Measurements from ENCODE around the gene NTF3.

The NTF3 gene

GRCh38 chr12:5485454-5485853 lies 53.5 kb downstream of the NTF3 start:
- DNase-seq (ENCODE audit: low read depth), result no peak
- no peak overlapping the region for H3K4me3 ChIP-seq (ENCODE audit: low read depth, low read length)
- no peak for TF ChIP-seq CTCF (IDR thresholded peaks at IDR 0.05; ENCODE audit: insufficient read depth, low read depth, low read length, missing control alignments)

GRCh38 chr12:5487076-5487475 lies 55.2 kb downstream of the NTF3 start:
- TF ChIP-seq CTCF (IDR thresholded peaks at IDR 0.05; ENCODE audit: insufficient read depth, low read depth, low read length, missing control alignments), result no peak
- no peak for DNase-seq (ENCODE audit: low read depth)
- H3K4me3 ChIP-seq (ENCODE audit: low read depth, low read length), result no peak overlapping the region

GRCh38 chr12:5487948-5488625 lies 56.2 kb downstream of the NTF3 start:
- DNase-seq (ENCODE audit: low read depth), result no peak
- no peak for TF ChIP-seq CTCF (IDR thresholded peaks at IDR 0.05; ENCODE audit: insufficient read depth, low read depth, low read length, missing control alignments)
- H3K4me3 ChIP-seq (ENCODE audit: low read depth, low read length), result no peak overlapping the region

GRCh38 chr12:5488626-5488955 lies 56.7 kb downstream of the NTF3 start:
- TF ChIP-seq CTCF (IDR thresholded peaks at IDR 0.05; ENCODE audit: insufficient read depth, low read depth, low read length, missing control alignments), result no peak
- no peak for DNase-seq (ENCODE audit: low read depth)
- no peak overlapping the region for H3K4me3 ChIP-seq (ENCODE audit: low read depth, low read length)

GRCh38 chr12:5489017-5489416 lies 57.1 kb downstream of the NTF3 start:
- H3K4me3 ChIP-seq (ENCODE audit: low read depth, low read length), result no peak overlapping the region
- DNase-seq (ENCODE audit: low read depth), result no peak
- no peak for TF ChIP-seq CTCF (IDR thresholded peaks at IDR 0.05; ENCODE audit: insufficient read depth, low read depth, low read length, missing control alignments)

- DNase-seq (ENCODE audit: low read depth), result no peak
- no peak overlapping the region for H3K4me3 ChIP-seq (ENCODE audit: low read depth, low read length)
- TF ChIP-seq CTCF (IDR thresholded peaks at IDR 0.05; ENCODE audit: insufficient read depth, low read depth, low read length, missing control alignments), result no peak
These were observed 58.0 kb downstream of the NTF3 start for GRCh38 chr12:5489760-5490406.

GRCh38 chr12:5492562-5492961 lies 60.7 kb downstream of the NTF3 start:
- DNase-seq (ENCODE audit: low read depth), result no peak
- TF ChIP-seq CTCF (IDR thresholded peaks at IDR 0.05; ENCODE audit: insufficient read depth, low read depth, low read length, missing control alignments), result no peak
- no peak overlapping the region for H3K4me3 ChIP-seq (ENCODE audit: low read depth, low read length)

Measured in GM12865 (cell line).